NCI-H345 treated with DMSO at 0.1 percent for 48 hours (cell line): ENCODE measurements around the gene SLC25A39.
"Not testable (repeated sequence)": the region's sequence is repeated elsewhere in the genome, so short reads cannot be mapped to it uniquely, and the experiment has no call there.

Experiments
- DNase-seq: peaks from one replicate; lab custom pipeline; 2025; ENCODE audit not compliant: unreplicated experiment; lab: John Stamatoyannopoulos, UW

Gene SLC25A39

GRCh38 chr17:44354582-44355561, 30.2 kb upstream of the SLC25A39 start:
- DNase-seq = no peak

- DNase-seq = no peak
Measured at GRCh38 chr17:44353672-44354331, 29.2 kb upstream of the SLC25A39 start.

GRCh38 chr17:44352828-44353671, 28.4 kb upstream of the SLC25A39 start:
- DNase-seq = no peak

GRCh38 chr17:44351961-44352827, 27.6 kb upstream of the SLC25A39 start:
- no peak for DNase-seq

GRCh38 chr17:44351464-44351863, 26.8 kb upstream of the SLC25A39 start:
- DNase-seq = no peak

GRCh38 chr17:44350733-44351226, 26.2 kb upstream of the SLC25A39 start:
- no peak for DNase-seq

- DNase-seq = no peak
Measured at GRCh38 chr17:44349553-44350070, 25.0 kb upstream of the SLC25A39 start.

GRCh38 chr17:44348988-44349364, 24.4 kb upstream of the SLC25A39 start:
- DNase-seq = no peak

- no peak for DNase-seq
Measured at GRCh38 chr17:44348234-44348987, 23.8 kb upstream of the SLC25A39 start.

GRCh38 chr17:44347206-44348055, 22.8 kb upstream of the SLC25A39 start:
- DNase-seq = not testable (repeated sequence)

GRCh38 chr17:44346064-44346844, 21.6 kb upstream of the SLC25A39 start:
- DNase-seq = no peak

- peak; percentile 27 for DNase-seq
Measured at GRCh38 chr17:44345454-44346026, 20.9 kb upstream of the SLC25A39 start.

GRCh38 chr17:44344939-44345453, 20.4 kb upstream of the SLC25A39 start, which contains the start of gene GRN:
Gene GRN (plus strand): TSS chr17:44345302. CDS start chr17:44349165, 3,863 bp downstream.
- peak; percentile 97 for DNase-seq

- no peak for DNase-seq
Measured at GRCh38 chr17:44343510-44344209, 19.0 kb upstream of the SLC25A39 start.

- DNase-seq = not testable (repeated sequence)
Measured at GRCh38 chr17:44340553-44340952, 15.9 kb upstream of the SLC25A39 start.

GRCh38 chr17:44338702-44339101, 14.1 kb upstream of the SLC25A39 start:
- no peak for DNase-seq
